ENCODE data around the gene LY9.

LY9 gene

GRCh38 chr1:160801836-160802580, 6.0 kb downstream of the LY9 start:
- no peak for DNase-seq (ENCODE audit: low spot score)

GRCh38 chr1:160806109-160806665, 10.2 kb downstream of the LY9 start:
- DNase-seq (ENCODE audit: low spot score), result no peak

GRCh38 chr1:160806784-160807183, 10.8 kb downstream of the LY9 start:
- DNase-seq (ENCODE audit: low spot score), result no peak

- DNase-seq (ENCODE audit: low spot score), result no peak
Measured at GRCh38 chr1:160807247-160807646, 11.3 kb downstream of the LY9 start.

- no peak for DNase-seq (ENCODE audit: low spot score)
Measured at GRCh38 chr1:160807738-160808137, 11.8 kb downstream of the LY9 start.

- no peak for DNase-seq (ENCODE audit: low spot score)
Measured at GRCh38 chr1:160808289-160808688, 12.3 kb downstream of the LY9 start.

GRCh38 chr1:160810486-160810885, 14.5 kb downstream of the LY9 start:
- no peak for DNase-seq (ENCODE audit: low spot score)

- no peak for DNase-seq (ENCODE audit: low spot score)
Measured at GRCh38 chr1:160811147-160811546, 15.2 kb downstream of the LY9 start.

GRCh38 chr1:160813215-160813614, 17.2 kb downstream of the LY9 start:
- DNase-seq (ENCODE audit: low spot score), result no peak

- no peak for DNase-seq (ENCODE audit: low spot score)
Measured at GRCh38 chr1:160814316-160814715, 18.3 kb downstream of the LY9 start.

- DNase-seq (ENCODE audit: low spot score), result no peak
Measured at GRCh38 chr1:160814856-160815255, 18.9 kb downstream of the LY9 start.

GRCh38 chr1:160818207-160818937, 22.4 kb downstream of the LY9 start:
- no peak for DNase-seq (ENCODE audit: low spot score)

GRCh38 chr1:160819186-160819585, 23.2 kb downstream of the LY9 start:
- DNase-seq (ENCODE audit: low spot score), result no peak

GRCh38 chr1:160821627-160822026, 25.7 kb downstream of the LY9 start:
- DNase-seq (ENCODE audit: low spot score), result peak; percentile 34

GRCh38 chr1:160823296-160823695, 27.3 kb downstream of the LY9 start:
- no peak for DNase-seq (ENCODE audit: low spot score)

GRCh38 chr1:160826546-160826945, 30.6 kb downstream of the LY9 start:
- no peak for DNase-seq (ENCODE audit: low spot score)

- no peak for DNase-seq (ENCODE audit: low spot score)
Measured at GRCh38 chr1:160827418-160827817, 31.4 kb downstream of the LY9 start.

- no peak for DNase-seq (ENCODE audit: low spot score)
Measured at GRCh38 chr1:160829766-160830165, 33.8 kb downstream of the LY9 start.

- DNase-seq (ENCODE audit: low spot score), result peak; percentile 42
Measured at GRCh38 chr1:160830321-160831153, 34.6 kb downstream of the LY9 start.

GRCh38 chr1:160834945-160835565, 39.1 kb downstream of the LY9 start:
- DNase-seq (ENCODE audit: low spot score), result peak; percentile 36

GRCh38 chr1:160835751-160836150, 39.8 kb downstream of the LY9 start:
- DNase-seq (ENCODE audit: low spot score), result no peak

- no peak for DNase-seq (ENCODE audit: low spot score)
Measured at GRCh38 chr1:160836561-160836960, 40.6 kb downstream of the LY9 start.

All from HuH-7 (cell line).